NCI-H226 (cell line): ENCODE measurements around the gene NEURL1.
A peak's percentile ranks its signal among the peaks of the same experiment; 100 is the strongest.

Experiments used
- DNase-seq: peaks from one replicate; pipeline ENCODE4 v3.0.0-alpha.2; 2015

NEURL1 gene

GRCh38 chr10:103493362-103493915 lies at the start of gene NEURL1:
NEURL1 (plus strand) TSS chr10:103493705; CDS start chr10:103494388, 683 bp downstream.
- no peak for DNase-seq

- DNase-seq, result no peak
Observed at GRCh38 chr10:103444478-103444877, 49.0 kb upstream of the NEURL1 start.

- DNase-seq, result no peak
Observed at GRCh38 chr10:103445366-103445765, 48.1 kb upstream of the NEURL1 start.

- peak; percentile 70 for DNase-seq
Observed at GRCh38 chr10:103445767-103446567, 47.5 kb upstream of the NEURL1 start.

GRCh38 chr10:103447187-103447586 lies 46.3 kb upstream of the NEURL1 start:
- DNase-seq, result no peak

- peak; percentile 77 for DNase-seq
Observed at GRCh38 chr10:103448746-103449145, 44.8 kb upstream of the NEURL1 start.

GRCh38 chr10:103449208-103450144 lies 44.0 kb upstream of the NEURL1 start:
- no peak for DNase-seq

- no peak for DNase-seq
Observed at GRCh38 chr10:103450201-103450695, 43.3 kb upstream of the NEURL1 start.

GRCh38 chr10:103451091-103451813 lies 42.3 kb upstream of the NEURL1 start:
- DNase-seq, result peak; percentile 49

GRCh38 chr10:103451831-103452505 lies 41.5 kb upstream of the NEURL1 start, which contains the start of gene CALHM2:
CALHM2 (minus strand) TSS chr10:103452370; CDS start chr10:103449941, 2,429 bp downstream.
- DNase-seq, result peak; percentile 61

GRCh38 chr10:103452506-103453230 lies 40.8 kb upstream of the NEURL1 start:
- DNase-seq, result no peak

GRCh38 chr10:103454026-103454425 lies 39.5 kb upstream of the NEURL1 start:
- DNase-seq, result no peak

- DNase-seq, result no peak
Observed at GRCh38 chr10:103455235-103455634, 38.3 kb upstream of the NEURL1 start.

GRCh38 chr10:103456074-103456660 lies 37.3 kb upstream of the NEURL1 start:
- DNase-seq, result no peak

GRCh38 chr10:103457176-103457712 lies 36.3 kb upstream of the NEURL1 start:
- no peak for DNase-seq

- DNase-seq, result no peak
Observed at GRCh38 chr10:103457896-103458583, 35.5 kb upstream of the NEURL1 start.

- peak; percentile 55 for DNase-seq
Observed at GRCh38 chr10:103458720-103459119, 34.8 kb upstream of the NEURL1 start, which contains the start of gene CALHM1. CALHM1 (minus strand) TSS chr10:103458900; CDS start chr10:103458751, 149 bp downstream.

- no peak for DNase-seq
Observed at GRCh38 chr10:103459615-103460014, 33.9 kb upstream of the NEURL1 start.

- DNase-seq, result no peak
Observed at GRCh38 chr10:103463499-103463898, 30.0 kb upstream of the NEURL1 start.
